Choroid plexus epithelial cell (primary cell): ENCODE data around the gene TBC1D2.
"Not testable (repeated sequence)": the region's sequence is repeated elsewhere in the genome, so short reads cannot be mapped to it uniquely, and the experiment has no call there.

Experiments
- DNase-seq: peaks from one replicate; pipeline ENCODE4 v3.0.0-alpha.2; 2010; ENCODE audit warnings: low read depth
- H3K4me3 ChIP-seq: 2 replicates; pipeline ENCODE4 v1.5.1; 2011; ENCODE audit warnings: low read depth, mild to moderate bottlenecking, control low read depth, low read length, moderate library complexity
- TF ChIP-seq, protein P1 (sequence below): conservative IDR thresholded peaks from 2 replicates; pipeline ENCODE4 v1.5.1; 2011; ENCODE audit warnings: low read depth, mild to moderate bottlenecking, control low read depth, inconsistent platforms, low read length, moderate library complexity

Gene TBC1D2

DNA sequence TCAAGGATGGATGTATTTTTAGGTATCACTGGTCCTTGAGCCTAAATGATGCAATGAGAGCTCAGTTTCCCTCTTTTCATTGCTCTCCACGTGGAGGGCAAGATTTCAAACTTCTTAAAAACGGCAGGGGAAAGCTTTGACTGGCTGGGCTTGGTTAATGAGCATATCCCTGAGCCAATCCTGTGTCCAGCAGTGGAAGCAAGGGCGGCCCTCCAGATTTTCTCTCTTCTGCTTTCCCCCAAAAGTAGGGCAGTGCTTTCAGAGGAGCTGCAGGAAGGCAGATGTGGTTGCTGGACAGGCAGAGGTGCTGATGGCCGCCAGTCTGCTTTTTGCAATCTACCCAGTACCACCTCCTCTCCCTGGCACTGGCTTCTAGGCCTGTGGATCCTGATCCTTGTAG lies 30.0 kb upstream of the TBC1D2 start:
- TF ChIP-seq, protein P1, sequence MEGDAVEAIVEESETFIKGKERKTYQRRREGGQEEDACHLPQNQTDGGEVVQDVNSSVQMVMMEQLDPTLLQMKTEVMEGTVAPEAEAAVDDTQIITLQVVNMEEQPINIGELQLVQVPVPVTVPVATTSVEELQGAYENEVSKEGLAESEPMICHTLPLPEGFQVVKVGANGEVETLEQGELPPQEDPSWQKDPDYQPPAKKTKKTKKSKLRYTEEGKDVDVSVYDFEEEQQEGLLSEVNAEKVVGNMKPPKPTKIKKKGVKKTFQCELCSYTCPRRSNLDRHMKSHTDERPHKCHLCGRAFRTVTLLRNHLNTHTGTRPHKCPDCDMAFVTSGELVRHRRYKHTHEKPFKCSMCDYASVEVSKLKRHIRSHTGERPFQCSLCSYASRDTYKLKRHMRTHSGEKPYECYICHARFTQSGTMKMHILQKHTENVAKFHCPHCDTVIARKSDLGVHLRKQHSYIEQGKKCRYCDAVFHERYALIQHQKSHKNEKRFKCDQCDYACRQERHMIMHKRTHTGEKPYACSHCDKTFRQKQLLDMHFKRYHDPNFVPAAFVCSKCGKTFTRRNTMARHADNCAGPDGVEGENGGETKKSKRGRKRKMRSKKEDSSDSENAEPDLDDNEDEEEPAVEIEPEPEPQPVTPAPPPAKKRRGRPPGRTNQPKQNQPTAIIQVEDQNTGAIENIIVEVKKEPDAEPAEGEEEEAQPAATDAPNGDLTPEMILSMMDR: no peak
- H3K4me3 ChIP-seq: no peak overlapping the region
- DNase-seq: no peak

DNA sequence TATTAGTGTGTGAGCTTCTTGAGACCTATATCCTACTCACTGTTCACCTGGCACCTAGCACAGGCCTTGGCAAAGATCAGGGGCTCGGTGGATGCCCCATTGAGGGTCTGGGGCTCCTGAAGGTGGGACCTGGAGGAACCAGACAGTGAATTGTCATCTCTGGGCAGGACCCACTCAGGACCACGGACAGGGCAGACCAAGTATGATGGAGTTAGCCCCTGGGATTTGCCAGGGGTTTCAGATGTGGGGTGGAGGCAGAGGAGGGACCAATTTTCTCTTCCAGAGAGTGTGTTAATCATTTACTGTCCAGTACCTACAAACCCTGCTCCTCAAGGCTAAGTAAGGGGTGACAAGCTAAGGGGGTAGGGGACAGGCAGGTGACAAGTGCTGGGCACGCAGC lies 29.3 kb upstream of the TBC1D2 start:
- H3K4me3 ChIP-seq: no peak overlapping the region
- TF ChIP-seq, protein P1: no peak
- no peak for DNase-seq

DNA sequence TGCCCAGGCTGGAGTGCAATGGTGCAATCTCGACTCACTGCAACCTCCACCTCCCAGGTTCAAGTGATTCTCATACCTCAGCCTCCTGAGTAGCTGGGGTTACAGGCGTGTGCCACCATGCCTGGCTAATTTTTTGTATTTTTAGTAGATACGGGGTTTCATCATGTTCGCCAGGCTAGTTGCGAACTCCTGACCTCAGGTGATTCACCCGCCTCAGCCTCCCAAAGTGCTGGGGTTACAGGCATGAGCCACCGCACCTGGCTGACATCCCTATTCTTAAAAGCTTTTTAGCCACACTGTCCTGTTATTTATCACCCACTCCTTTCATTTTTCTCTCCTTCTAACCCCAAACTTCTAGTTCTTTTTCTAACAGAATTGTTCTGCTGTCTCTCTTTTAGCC lies 27.7 kb upstream of the TBC1D2 start:
- not testable (repeated sequence) for DNase-seq, H3K4me3 ChIP-seq

DNA sequence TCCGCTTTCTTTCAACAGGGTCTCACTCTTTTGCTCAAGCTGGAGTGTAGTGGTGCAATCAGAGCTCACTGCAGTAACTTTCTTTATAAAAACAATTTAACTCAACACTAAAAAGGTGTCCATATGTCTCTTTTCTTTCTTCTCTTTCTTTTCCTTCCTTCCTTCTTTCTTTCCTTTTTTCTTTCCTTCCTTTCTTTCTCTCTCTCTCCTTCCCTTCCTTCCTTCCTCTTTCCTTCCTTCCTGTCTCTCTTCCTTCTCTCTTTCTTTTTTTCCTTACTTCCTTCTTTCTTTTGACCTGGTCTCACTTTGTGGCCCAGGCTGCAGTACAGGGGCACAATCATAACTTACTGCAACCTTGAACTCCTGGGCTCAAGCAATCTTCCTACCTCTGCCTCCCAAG lies 25.8 kb upstream of the TBC1D2 start:
- H3K4me3 ChIP-seq: no peak overlapping the region
- DNase-seq: no peak
- TF ChIP-seq, protein P1: no peak

DNA sequence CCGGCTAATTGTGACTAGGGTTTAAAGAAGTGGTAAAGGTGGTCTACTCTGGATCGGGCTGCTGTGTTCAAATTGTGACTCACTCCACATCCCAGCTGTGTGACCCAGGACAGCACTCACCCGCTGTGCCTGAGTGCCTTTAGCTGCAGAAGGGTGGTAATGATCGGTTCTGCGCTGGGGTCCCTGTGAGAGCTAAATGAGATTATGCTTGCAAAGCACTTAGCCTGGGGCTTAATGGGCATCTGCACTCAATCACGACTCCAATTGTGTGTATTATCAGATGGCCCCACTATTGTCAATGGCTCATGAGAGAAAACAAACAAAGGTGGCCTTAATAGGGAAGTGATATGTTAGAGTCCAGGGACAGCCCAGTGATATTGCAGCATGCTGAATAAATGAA lies 25.1 kb upstream of the TBC1D2 start:
- DNase-seq: no peak
- TF ChIP-seq, protein P1: no peak
- H3K4me3 ChIP-seq: no peak overlapping the region

DNA sequence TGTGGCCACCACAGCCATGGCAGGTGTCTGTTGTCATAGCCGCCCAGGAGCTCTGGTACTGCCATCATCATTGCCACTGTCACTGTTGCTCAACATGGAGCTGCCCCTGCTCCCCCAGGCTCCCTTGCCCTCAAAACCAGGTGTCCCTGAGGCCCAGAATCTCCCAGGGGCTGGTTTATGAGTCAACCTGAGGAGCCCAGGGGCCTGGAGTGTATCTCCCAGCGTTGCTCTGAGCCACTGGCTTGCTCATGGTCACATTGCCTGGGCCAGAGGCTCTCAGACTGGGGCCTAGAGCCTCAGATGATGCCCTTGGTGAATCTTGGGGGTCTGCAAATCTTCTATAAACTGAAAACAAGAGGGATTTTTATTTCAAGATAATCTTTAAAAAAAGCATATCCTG lies 24.7 kb upstream of the TBC1D2 start:
- DNase-seq: no peak
- TF ChIP-seq, protein P1: no peak

DNA sequence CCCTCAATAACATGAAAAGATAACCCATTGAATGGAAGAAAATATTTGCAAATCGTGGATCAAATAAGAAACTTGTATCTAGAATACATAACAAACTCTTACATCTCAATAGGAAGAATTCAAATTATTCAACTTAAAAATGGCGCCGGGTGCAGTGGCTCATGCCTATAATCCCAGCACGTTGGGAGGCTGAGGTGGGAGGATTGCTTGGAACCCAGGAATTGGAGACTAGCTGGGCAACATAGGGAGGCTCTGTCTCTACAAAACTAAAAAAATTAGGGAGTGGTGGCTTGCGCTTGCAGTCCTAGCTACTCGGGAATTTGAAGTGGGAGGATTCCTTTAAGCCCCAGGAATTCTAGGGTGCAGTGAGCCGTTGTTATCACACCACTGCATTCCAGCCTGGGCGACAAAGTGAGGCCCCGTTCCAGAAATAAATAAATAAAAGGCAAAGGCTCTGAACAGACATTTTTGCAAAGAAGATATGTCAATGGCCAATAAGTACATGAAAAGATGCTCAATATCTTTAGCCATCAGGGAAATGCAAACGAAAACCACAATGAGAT lies 21.5 kb upstream of the TBC1D2 start:
- DNase-seq: no peak
- TF ChIP-seq, protein P1: no peak

More for the DNA sequence above, 24.7 kb upstream of the TBC1D2 start:
- H3K4me3 ChIP-seq: no peak overlapping the region

DNA sequence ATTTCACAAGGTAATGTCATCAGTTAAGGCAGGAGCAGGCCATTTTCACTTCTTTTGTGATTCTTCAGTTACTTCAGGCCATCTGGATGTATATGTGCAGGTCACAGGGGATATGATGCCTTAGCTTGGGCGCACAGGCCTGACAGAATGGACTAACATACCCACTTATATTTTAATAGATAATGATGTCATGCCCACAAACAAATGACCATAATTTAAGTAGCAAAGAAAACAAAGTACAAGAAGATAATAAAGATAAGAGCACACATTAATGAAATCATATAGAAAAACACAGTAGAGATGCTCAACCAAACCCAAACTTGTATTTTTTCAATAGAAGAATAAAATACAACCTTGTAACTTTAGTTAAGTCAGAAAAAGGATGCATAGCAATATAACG lies 19.7 kb upstream of the TBC1D2 start:
- DNase-seq: no peak
- no peak overlapping the region for H3K4me3 ChIP-seq
- TF ChIP-seq, protein P1: no peak

More for the DNA sequence above, 21.5 kb upstream of the TBC1D2 start:
- H3K4me3 ChIP-seq: no peak overlapping the region
